ENCODE data around the gene PNMA6E. TPM values are rescaled to one million over a fixed set of nuclear protein-coding genes. Genes with fewer than 3 reads are reported as not detected.

PNMA6E gene
- total and polyA plus RNA-seq, 2 experiments from 2014 or later: not detected

GRCh38 chrX:153380691-153381090 is 20.5 kb downstream of the PNMA6E start (continued):
- TF ChIP-seq, protein P1, sequence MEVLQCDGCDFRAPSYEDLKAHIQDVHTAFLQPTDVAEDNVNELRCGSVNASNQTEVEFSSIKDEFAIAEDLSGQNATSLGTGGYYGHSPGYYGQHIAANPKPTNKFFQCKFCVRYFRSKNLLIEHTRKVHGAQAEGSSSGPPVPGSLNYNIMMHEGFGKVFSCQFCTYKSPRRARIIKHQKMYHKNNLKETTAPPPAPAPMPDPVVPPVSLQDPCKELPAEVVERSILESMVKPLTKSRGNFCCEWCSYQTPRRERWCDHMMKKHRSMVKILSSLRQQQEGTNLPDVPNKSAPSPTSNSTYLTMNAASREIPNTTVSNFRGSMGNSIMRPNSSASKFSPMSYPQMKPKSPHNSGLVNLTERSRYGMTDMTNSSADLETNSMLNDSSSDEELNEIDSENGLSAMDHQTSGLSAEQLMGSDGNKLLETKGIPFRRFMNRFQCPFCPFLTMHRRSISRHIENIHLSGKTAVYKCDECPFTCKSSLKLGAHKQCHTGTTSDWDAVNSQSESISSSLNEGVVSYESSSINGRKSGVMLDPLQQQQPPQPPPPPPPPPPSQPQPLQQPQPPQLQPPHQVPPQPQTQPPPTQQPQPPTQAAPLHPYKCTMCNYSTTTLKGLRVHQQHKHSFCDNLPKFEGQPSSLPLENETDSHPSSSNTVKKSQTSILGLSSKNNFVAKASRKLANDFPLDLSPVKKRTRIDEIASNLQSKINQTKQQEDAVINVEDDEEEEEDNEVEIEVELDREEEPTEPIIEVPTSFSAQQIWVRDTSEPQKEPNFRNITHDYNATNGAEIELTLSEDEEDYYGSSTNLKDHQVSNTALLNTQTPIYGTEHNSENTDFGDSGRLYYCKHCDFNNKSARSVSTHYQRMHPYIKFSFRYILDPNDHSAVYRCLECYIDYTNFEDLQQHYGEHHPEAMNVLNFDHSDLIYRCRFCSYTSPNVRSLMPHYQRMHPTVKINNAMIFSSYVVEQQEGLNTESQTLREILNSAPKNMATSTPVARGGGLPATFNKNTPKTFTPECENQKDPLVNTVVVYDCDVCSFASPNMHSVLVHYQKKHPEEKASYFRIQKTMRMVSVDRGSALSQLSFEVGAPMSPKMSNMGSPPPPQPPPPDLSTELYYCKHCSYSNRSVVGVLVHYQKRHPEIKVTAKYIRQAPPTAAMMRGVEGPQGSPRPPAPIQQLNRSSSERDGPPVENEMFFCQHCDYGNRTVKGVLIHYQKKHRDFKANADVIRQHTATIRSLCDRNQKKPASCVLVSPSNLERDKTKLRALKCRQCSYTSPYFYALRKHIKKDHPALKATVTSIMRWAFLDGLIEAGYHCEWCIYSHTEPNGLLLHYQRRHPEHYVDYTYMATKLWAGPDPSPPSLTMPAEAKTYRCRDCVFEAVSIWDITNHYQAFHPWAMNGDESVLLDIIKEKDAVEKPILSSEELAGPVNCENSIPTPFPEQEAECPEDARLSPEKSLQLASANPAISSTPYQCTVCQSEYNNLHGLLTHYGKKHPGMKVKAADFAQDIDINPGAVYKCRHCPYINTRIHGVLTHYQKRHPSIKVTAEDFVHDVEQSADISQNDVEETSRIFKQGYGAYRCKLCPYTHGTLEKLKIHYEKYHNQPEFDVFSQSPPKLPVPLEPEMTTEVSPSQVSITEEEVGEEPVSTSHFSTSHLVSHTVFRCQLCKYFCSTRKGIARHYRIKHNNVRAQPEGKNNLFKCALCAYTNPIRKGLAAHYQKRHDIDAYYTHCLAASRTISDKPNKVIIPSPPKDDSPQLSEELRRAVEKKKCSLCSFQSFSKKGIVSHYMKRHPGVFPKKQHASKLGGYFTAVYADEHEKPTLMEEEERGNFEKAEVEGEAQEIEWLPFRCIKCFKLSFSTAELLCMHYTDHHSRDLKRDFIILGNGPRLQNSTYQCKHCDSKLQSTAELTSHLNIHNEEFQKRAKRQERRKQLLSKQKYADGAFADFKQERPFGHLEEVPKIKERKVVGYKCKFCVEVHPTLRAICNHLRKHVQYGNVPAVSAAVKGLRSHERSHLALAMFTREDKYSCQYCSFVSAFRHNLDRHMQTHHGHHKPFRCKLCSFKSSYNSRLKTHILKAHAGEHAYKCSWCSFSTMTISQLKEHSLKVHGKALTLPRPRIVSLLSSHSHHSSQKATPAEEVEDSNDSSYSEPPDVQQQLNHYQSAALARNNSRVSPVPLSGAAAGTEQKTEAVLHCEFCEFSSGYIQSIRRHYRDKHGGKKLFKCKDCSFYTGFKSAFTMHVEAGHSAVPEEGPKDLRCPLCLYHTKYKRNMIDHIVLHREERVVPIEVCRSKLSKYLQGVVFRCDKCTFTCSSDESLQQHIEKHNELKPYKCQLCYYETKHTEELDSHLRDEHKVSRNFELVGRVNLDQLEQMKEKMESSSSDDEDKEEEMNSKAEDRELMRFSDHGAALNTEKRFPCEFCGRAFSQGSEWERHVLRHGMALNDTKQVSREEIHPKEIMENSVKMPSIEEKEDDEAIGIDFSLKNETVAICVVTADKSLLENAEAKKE (CRISPR knock-in tag; IDR thresholded peaks at IDR 0.05): no peak
- no peak for TF ChIP-seq EZH2phosphoT487 (IDR thresholded peaks at IDR 0.05; ENCODE audit: unreplicated experiment)

GRCh38 chrX:153379971-153380581 is 21.1 kb downstream of the PNMA6E start:
- Mint-ChIP-seq H3K4me1 (peaks cover 6% of the 10 kb centered on the region; the same call in 2 of the 3 replicates), H3K27ac (no peak overlapping the region), H3K27me3 (ENCODE audit: insufficient read depth, low read depth, poor library complexity) (peaks cover 3% of the 10 kb centered on the region), H3K36me3 (ENCODE audit: low read depth) (peaks cover 3% of the 10 kb centered on the region; the same call in 2 of the 3 replicates), H3K9me3 (peaks cover 6% of the 10 kb centered on the region; the same call in 2 of the 3 replicates), H3K4me3 (no peak overlapping the region)
- Histone ChIP-seq H4K20me1 (replicated peaks; ENCODE audit: insufficient read depth) (no peaks in the 10 kb centered on the region), H3K9me2 (ENCODE audit: insufficient read depth) (no peaks in the 10 kb centered on the region), H2AFZ (no peak overlapping the region), H3F3A (replicated peaks; ENCODE audit: low read depth) (no peaks in the 10 kb centered on the region), H3K4me2 (no peak overlapping the region), H3K79me2 (replicated peaks; ENCODE audit: insufficient read depth) (no peaks in the 10 kb centered on the region), H3K4me1 (ENCODE audit: insufficient read depth) (no peaks in the 10 kb centered on the region), H3K36me3 (ENCODE audit: insufficient read depth) (no peaks in the 10 kb centered on the region), H3K27ac (ENCODE audit: low read depth) (no peak overlapping the region), H3K27me3 (ENCODE audit: insufficient read depth) (no peaks in the 10 kb centered on the region), H3K4me3 (no peak overlapping the region)
- no peak for ATAC-seq
- DNase-seq (ENCODE audit: low spot score): no peak
- TF ChIP-seq, protein P1 (CRISPR knock-in tag; IDR thresholded peaks at IDR 0.05): no peak
- TF ChIP-seq, protein P2, sequence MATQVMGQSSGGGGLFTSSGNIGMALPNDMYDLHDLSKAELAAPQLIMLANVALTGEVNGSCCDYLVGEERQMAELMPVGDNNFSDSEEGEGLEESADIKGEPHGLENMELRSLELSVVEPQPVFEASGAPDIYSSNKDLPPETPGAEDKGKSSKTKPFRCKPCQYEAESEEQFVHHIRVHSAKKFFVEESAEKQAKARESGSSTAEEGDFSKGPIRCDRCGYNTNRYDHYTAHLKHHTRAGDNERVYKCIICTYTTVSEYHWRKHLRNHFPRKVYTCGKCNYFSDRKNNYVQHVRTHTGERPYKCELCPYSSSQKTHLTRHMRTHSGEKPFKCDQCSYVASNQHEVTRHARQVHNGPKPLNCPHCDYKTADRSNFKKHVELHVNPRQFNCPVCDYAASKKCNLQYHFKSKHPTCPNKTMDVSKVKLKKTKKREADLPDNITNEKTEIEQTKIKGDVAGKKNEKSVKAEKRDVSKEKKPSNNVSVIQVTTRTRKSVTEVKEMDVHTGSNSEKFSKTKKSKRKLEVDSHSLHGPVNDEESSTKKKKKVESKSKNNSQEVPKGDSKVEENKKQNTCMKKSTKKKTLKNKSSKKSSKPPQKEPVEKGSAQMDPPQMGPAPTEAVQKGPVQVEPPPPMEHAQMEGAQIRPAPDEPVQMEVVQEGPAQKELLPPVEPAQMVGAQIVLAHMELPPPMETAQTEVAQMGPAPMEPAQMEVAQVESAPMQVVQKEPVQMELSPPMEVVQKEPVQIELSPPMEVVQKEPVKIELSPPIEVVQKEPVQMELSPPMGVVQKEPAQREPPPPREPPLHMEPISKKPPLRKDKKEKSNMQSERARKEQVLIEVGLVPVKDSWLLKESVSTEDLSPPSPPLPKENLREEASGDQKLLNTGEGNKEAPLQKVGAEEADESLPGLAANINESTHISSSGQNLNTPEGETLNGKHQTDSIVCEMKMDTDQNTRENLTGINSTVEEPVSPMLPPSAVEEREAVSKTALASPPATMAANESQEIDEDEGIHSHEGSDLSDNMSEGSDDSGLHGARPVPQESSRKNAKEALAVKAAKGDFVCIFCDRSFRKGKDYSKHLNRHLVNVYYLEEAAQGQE (IDR thresholded peaks at IDR 0.05; ENCODE audit: unreplicated experiment): no peak
- TF ChIP-seq CREB1 (CRISPR knock-in tag; IDR thresholded peaks at IDR 0.05; ENCODE audit: low read depth): no peak
- TF ChIP-seq POLR2AphosphoS5 (IDR thresholded peaks at IDR 0.05; ENCODE audit: low read depth): no peak
